GM18951 (cell line): ENCODE measurements around the gene FUT3.

Experiments used
- POLR2A ChIP-seq: IDR thresholded peaks from 4 replicates; pipeline ENCODE4 v1.6.1; 2011; ENCODE audit warnings: mild to moderate bottlenecking; ENCODE audit not compliant: insufficient read length, insufficient read depth; ENCODE audit errors: extremely low read depth
- in situ Hi-C: fragments of 300-500 bp; cut with MboI; formaldehyde crosslinking; loops from one replicate; pipeline ENCODE4 v1.12.0; 2022; ENCODE audit warnings: low sequenced_read_pairs, mixed read lengths, inconsistent platforms; ENCODE audit not compliant: unreplicated experiment

The FUT3 gene

DNA sequence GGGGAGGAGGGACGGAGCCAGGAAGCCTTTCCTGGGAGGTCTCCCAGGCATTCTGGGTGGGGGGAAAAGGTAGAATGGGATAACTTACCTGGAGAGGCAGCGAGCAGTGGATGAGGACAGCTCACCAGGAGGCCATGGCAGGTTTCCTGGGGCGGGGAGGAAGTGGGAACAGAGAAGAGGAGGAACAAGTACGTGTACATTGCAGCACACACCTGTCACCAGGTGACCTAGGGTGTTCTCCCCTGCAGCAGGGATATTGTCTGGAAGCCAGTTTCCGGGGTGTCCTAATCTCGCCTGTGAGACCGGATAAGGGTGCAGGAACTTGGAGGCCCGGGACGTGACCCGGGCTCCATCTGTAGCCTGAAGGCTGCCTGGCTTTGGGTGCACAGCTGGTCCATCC, at the start of gene FUT3:
TSS of gene FUT3 (minus strand) at position 148 of the 400 bp plus-strand sequence.
- in situ Hi-C loops = no loop called here
- TF ChIP-seq POLR2A = no peak

DNA sequence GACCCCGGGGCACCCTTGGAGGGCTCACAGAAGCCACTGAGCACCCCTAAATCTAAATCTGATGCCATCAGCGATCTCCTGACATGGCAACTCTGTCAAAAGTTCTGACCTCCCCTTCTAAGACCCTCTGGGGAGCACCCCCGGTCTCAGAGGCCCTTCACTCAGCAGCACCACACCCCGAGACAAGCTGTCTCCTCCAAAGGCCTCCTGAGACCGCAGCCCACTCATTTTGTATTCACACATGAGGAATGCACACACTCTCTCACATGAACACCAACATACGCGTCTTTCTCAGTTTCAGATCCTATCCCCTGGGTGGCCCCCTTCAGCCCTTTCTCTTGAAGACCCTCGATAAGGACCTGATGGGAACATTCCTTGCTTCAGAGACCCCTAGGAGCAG, 49.7 kb upstream of the FUT3 start:
- in situ Hi-C loops = no loop called here
- TF ChIP-seq POLR2A = no peak

DNA sequence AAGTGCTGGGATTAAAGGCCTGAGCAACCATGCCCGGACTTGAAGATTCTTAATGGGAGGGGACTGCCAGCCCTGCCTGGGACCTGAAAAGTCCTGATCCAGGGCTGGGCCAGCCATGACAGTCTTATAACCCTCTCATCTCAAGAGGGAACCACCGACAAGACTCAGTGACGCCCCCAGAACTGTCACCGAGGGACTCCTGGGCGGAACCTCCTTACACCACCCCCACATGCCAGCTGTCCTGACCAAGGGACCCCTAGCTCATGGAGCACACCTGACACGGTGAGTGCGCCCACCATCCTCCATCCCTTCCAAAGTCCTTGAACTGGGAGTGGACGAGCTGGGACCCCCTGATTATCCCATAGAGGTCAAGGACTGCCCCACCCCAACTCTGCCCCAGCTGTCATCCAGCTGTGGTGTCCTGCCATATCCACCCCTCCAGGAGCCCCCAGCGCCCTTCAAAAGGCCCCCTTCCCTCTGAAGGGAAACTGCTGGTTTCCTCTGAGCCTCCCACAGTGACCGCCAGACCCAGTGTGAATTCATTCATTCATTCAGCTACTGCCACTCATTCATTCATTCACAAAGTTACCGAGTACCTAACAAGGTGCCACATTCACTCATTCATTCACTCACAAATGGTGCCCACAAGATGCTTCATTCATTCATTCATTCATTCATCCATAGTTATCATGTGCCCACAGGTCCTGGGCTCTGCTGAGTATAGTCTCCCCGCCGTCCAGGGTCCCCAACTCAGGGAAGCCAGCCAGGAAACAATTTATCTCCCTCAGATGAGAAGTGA, 48.7 kb upstream of the FUT3 start:
- no peak for TF ChIP-seq POLR2A
- in situ Hi-C loops = no loop called here

DNA sequence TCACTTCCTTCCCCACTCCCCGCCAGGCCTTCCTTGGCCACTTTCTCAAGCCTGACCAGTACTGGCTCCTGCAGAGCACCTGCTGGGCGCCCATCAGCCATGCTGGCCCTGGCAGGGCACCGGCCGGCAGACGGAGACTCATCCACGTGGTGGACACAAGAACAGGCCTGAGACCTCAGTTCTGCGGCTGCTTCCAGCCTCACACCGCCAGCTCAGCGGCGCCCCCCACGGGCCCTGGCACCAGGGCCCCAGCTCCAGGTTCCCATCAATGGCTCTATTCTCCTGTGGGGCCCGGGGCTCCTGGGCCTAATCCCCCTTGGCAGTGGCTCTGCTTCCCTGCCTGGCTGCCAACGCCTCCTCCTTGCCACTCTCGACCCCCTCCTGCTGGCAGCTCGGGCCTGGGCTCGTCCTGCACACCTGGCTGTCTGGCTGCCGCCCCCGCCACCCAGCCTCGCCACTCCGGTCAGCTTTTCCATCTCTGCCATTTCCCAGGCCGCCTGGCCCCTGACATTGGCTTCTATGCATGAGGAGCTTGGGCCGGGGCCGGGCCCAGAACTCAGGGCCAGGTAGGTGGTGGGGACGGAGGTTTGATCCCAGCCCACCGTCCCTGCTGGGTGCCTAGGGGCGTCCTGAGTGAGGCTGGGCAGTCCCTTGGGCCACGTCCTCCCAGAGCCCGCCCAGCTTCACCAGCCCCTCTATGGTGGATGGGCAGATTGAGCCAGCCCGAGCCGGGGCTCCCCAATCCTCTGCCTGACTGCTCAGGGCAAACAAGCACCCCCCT, 46.1 kb upstream of the FUT3 start:
- TF ChIP-seq POLR2A = no peak
- in situ Hi-C loops = no loop called here

DNA sequence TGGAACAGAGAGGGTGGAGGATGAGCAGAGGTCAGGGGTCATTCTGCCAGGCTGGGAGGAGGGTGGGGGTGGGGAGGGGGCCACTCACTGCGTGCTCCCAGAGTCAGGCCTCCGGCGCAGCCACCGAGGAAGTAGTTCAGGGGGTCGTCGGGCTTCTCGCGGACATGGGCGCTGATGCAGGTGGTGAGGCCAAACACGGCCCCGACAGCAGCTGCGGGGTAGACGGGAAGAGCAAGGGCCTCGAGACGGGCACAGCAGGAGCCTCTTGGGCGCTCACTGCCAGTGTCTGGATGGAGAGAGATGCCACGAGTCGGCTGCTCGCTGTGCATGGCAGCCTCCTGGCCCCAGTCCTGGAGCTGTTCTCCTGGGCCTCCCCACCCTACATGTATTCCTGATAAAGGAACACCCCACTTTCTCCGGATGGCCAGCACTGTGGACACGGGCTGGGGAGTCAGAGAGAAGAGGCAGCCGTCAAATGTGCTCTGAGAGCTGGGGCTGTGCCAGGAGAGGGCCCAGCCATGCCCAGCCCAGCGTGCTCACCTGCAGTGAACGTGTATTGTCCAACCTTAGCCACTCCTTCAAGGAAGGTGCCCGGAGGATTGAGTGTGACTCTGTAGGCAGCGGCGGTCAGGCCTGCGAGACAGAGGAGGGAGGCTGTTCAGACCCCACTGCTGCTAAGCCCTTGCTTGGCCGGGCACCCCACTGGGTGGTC, 45.3 kb upstream of the FUT3 start:
- in situ Hi-C loops = no loop called here
- no peak for TF ChIP-seq POLR2A

DNA sequence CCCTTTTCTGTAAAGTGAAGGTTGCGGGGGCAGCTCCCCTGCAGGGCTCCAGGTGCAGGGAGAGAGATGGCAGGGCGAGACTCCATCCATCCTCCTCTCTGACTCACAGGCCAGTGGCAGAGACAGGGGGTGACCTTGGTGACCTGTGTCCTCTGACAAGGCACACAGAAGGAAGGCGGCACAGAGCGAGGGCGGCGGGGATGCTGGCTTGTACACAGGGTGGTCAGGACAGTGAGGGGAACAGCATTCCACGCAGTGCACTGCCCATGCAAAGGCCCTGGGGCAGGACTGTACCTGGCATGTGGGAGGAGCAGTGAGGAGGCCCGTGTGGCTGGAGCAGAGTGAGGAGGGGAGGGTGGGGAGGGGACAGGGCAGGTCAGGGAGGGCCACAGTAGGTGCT, 44.6 kb upstream of the FUT3 start:
- in situ Hi-C loops = no loop called here
- TF ChIP-seq POLR2A = no peak

DNA sequence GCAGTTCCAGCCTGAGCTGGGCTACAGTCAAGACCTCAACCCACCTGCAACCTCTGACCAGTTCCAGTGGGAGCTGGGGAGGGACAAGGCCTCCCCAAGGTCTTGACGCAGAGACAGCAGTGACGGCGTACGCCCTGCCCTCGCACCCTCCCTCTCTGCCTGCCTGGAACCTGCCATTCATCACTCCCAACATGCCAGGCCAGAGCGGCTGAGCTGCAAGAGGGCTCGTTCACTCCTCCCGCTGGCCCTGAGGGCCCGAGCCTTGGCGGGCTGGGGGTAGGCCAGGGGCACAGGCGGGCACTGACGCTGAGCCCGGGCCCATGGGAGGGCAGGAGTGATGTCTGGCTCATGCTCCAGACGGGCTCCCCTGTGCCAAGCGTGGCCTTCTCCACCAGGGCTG, 44.2 kb upstream of the FUT3 start:
- in situ Hi-C loops = no loop called here
- no peak for TF ChIP-seq POLR2A

DNA sequence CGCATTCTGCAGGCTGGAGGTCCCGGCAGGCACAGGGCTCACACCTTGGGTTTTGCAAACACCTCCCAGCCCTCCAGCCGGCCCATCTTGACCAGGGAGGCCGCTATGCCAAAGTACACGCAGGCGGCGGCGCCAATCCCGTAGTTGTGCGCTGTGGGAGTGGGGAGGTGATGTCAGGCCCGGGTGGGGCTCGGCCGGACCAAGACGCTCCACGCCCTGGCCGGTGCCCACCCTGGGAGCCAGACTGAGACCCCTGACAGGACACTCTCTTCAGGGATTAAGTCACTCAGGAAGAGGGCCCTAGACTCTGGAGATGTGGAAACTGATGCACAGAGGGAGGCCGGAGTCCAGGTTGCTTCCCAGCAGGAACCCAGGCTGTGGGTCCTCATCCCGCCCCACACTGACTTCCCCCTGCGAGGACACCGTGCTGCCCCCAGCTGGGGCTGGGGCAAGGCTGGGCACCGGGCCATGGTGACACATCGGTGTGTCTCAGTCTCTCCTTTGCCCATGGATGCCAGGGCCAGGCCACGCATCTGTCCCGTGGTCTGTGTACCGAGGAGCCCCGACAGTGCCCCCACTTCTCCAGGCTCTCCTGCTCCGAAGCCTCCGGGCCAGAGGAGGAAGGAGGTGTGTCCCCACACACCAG, 43.6 kb upstream of the FUT3 start:
- in situ Hi-C loops = no loop called here

DNA sequence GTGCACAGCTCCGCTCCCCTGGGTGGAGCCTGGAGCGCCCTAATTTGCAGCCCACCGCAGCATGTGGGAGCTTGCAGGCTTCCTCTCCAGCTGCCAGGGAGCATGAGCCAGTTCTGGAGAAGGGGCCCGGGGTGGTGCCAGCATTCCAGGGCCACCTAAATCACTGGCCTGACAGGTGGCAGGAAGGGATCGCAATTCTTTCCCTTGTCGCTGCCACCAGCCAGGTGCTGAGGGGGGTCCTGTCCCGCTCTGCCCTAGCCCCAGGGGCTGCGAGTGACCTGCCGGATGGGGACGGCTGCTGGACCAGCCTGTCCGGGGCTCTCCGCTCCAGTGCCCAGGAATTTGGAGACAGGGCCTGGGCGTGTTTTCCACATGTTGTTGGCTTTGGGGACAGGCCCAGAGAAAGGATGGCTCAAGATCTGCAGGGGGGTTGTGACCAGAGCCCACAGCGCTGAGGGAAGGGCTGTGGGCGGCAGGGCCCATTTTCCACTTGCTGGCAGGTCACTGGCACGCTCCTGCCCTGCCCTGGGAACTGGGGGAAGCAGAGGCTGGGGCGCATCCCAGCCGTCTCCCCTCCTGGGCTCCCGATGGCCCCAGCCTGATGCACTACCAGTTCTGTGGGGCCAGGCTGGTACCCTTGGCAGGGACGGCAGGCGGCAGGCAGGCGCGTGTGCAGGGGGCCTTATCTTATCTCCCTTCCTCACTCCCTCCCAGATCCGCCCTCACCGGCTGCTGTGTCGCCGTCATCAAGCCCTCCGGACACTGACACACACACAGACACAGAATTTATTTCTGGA, 42.9 kb upstream of the FUT3 start:
- in situ Hi-C loops = no loop called here
- TF ChIP-seq POLR2A = no peak

More for the DNA sequence above, 43.6 kb upstream of the FUT3 start:
- no peak for TF ChIP-seq POLR2A

DNA sequence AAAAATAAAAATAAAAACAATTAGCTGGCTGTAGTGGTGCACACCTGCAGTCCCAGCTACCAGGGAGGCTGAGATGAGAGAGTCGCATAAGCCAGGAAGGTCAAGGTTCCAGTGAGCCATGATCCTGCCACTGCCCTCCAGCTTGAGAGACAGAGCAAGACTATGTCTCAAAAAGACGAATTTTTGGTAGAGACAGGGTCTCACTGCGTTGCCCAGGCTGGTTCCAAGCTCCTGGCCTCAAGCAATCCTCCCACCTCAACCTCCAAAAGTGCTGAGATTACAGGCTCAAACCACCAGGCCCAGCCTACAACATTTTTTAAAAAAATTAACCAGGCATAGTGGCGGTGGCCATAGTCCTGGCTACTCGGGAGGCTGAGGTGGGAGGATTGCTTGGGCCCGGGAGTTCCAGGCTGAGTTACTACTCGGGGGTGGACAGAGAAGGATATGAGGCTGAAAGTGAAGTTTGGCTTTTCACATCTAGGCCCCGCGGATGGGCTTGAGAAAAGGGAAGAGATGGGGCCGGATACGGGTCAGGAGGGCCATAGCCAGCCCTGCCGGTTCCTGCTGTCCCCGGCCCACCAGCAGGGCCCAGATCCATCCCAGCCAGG, 42.2 kb upstream of the FUT3 start:
- in situ Hi-C loops = no loop called here
- TF ChIP-seq POLR2A = no peak

DNA sequence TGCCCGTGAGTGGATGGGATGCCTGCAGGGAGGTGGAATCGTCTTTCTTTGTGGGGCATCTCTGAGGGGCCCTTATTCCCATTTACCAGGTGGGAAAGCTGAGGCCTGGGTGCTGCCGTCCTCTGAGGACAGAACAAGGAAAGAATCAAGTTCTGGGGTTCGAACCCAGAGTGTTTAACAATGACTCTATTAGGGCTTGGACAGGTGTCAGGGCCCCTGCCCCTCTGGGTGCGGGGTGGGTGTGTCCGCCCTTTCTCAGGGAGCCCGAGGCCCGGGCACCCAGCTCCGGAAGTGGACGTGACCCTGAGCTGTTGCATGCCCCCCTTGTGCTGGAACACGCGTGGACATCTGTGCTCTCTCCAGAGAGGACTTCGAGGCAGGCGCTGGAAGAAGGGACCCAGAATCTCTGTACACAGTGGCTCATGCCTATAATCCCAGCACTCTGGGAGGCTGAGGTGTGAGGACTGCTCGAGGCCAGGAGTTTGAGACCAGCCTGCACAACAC, 41.6 kb upstream of the FUT3 start:
- in situ Hi-C loops = no loop called here
- TF ChIP-seq POLR2A = no peak

DNA sequence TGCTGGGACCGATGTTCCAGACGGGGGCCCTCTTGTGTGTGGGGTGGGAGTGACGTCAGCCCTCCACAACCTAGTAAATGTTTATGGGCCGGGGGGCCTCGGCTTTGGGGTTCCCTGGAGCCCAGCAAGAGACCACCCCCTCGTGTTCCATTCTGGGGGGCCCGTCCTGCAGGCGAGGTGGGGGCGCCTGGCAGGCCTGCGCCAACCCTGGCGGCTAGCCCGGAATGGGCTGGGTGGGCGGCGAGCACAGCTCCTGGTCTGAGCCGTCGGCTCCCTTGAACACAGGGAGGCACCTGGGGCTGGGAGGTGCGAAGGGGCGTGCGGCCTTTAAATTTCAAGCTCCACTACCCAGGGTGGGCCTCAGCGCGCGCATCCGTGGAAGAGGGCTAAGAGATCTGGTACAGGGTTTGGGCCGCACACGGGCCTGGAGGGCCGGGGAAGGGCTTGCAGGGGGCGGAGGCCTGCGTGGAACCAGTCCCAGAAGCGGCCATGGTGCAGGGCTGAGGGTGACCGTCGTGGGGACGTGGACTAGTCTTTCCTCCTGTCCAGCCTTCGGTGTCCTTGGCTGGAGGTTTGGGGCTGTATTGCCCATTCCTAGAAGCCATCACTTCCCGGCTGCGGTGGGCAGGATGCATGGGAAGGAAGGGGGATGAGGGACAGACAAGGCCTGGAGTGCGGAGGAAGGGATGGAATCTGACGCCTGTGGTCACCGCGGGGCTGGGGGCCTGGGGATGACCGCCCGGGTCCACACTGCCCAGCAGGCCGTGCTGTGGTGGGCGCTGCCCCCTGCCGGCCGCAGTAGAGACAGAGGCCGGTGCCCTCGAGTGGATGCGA, 40.9 kb upstream of the FUT3 start:
- peak; percentile 2 for TF ChIP-seq POLR2A
- in situ Hi-C loops = no loop called here
